MM.1S (cell line): ENCODE results near the gene FAM227B.
"Not testable (repeated sequence)": the region's sequence is repeated elsewhere in the genome, so short reads cannot be mapped to it uniquely, and the experiment has no call there.

Experiments used
- CTCF ChIP-seq: fragments of 300-600 bp; sonication (generic); IDR thresholded peaks from 2 replicates; pipeline ENCODE4 v1.5.1; 2016; ENCODE audit warnings: antibody characterized with exemption, low read length, mixed read lengths
- EZH2 ChIP-seq: fragments of 300-600 bp; sonication (generic); optimal IDR thresholded peaks from 2 replicates; pipeline ENCODE3; 2017; ENCODE audit warnings: low read depth, mild to moderate bottlenecking, antibody characterized with exemption, low read length, mixed read lengths
- EZH2phosphoT487 ChIP-seq: fragments of 300-600 bp; sonication (generic); IDR thresholded peaks from 2 replicates; pipeline ENCODE4 v1.6.1; 2018; ENCODE audit warnings: antibody characterized with exemption, low read length

- TF ChIP-seq CTCF, EZH2phosphoT487, EZH2: not testable (repeated sequence)
Measured at GRCh38 chr15:49485401-49485800, 135.2 kb downstream of the FAM227B start.
